WTC11 (cell line): ENCODE results near the gene CDCA4.

ENCODE experiments used
- CBFB ChIP-seq: sonication (generic); formaldehyde crosslinking; IDR thresholded peaks from 2 replicates; pipeline ENCODE4 v1.8.1; 2022; ENCODE audit warnings: mild to moderate bottlenecking, low read depth, missing genetic modification reagents
- CTCF ChIP-seq: fragments of 200-600 bp; IDR thresholded peaks from 2 replicates; pipeline ENCODE4 v1.8.0; 2022; ENCODE audit warnings: antibody characterized with exemption
- E2F4 ChIP-seq: sonication (generic); formaldehyde crosslinking; IDR thresholded peaks from 2 replicates; pipeline ENCODE4 v1.8.1; 2022; ENCODE audit warnings: low read depth, mild to moderate bottlenecking, moderate library complexity, missing genetic modification reagents, borderline replicate concordance
- ESRRA ChIP-seq: sonication (generic); formaldehyde crosslinking; IDR thresholded peaks from 2 replicates; pipeline ENCODE4 v1.8.1; 2022; ENCODE audit warnings: mild to moderate bottlenecking, missing genetic modification reagents, borderline replicate concordance
- FOXJ3 ChIP-seq: sonication (generic); formaldehyde crosslinking; IDR thresholded peaks from 2 replicates; pipeline ENCODE4 v1.9.0; 2021; ENCODE audit warnings: missing genetic modification reagents, mild to moderate bottlenecking, borderline replicate concordance
- MAX ChIP-seq: sonication (generic); formaldehyde crosslinking; IDR thresholded peaks from 2 replicates; pipeline ENCODE4 v1.8.0; 2022; ENCODE audit warnings: mild to moderate bottlenecking, missing genetic modification reagents
- NFATC4 ChIP-seq: fragments of 250-450 bp; sonication (Bioruptor Pico); IDR thresholded peaks from 2 replicates; pipeline ENCODE4 v1.9.0; 2021; ENCODE audit warnings: mild to moderate bottlenecking
- ZNF423 ChIP-seq: fragments of 250-450 bp; sonication (Bioruptor Pico); IDR thresholded peaks from 2 replicates; pipeline ENCODE4 v2.1.2; 2022; ENCODE audit warnings: mild to moderate bottlenecking, moderate library complexity
- TF ChIP-seq, protein P1 (sequence below): sonication (generic); formaldehyde crosslinking; conservative IDR thresholded peaks from 2 replicates; pipeline ENCODE4 v1.8.1; 2022; ENCODE audit warnings: mild to moderate bottlenecking, missing genetic modification reagents

DNA sequence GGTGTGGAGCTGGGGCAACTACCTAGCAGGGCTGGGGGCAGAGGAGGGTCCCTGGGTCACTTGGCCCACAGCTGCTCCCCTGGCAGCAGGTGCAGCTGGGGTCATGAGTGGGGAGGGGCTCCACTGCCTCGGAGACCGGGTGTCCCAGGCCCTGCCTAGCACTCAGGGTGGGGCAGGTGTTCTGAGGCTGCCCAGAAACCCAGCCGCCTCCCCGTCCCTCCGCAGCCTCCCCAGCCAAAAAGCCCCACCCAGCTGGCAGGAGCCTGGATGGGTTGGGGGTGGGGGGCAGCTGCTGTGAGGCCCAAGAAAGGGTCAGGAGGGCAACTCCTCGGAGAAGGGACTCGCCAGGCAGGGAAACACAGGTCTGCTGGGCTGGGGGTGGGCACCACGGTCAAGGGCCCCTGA, 53.9 kb downstream of the CDCA4 start:
- TF ChIP-seq CTCF, result no peak
- no peak for TF ChIP-seq E2F4 (CRISPR knock-in tag)
- TF ChIP-seq MAX (CRISPR knock-in tag), result no peak
- no peak for TF ChIP-seq ESRRA (CRISPR knock-in tag)
- TF ChIP-seq, protein P1, sequence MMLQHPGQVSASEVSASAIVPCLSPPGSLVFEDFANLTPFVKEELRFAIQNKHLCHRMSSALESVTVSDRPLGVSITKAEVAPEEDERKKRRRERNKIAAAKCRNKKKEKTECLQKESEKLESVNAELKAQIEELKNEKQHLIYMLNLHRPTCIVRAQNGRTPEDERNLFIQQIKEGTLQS (CRISPR knock-in tag), result no peak
- TF ChIP-seq NFATC4 (CRISPR knock-in tag), result no peak
- no peak for TF ChIP-seq ZNF423 (CRISPR knock-in tag)
- TF ChIP-seq CBFB, result no peak
- no peak for TF ChIP-seq FOXJ3 (CRISPR knock-in tag)
